Endothelial cell (in vitro differentiated cells): Measurements from ENCODE around the gene PSENEN. TPM values are rescaled to one million over a fixed set of nuclear protein-coding genes. Genes with fewer than 3 reads are reported as not detected.
A peak's percentile ranks its signal among the peaks of the same experiment; 100 is the strongest.

Source experiments
- DNase-seq: peaks from one replicate; pipeline ENCODE4 v3.0.0; 2021; ENCODE audit warnings: low spot score
- H3K27ac Mint-ChIP-seq: one replicate; pipeline ENCODE4 v1.8.0; 2021; ENCODE audit warnings: mixed read lengths, inconsistent platforms; ENCODE audit not compliant: unreplicated experiment
- H3K27me3 Mint-ChIP-seq: one replicate; pipeline ENCODE4 v1.8.0; 2021; ENCODE audit warnings: mild to moderate bottlenecking, moderate library complexity, mixed read lengths, inconsistent platforms; ENCODE audit not compliant: unreplicated experiment
- H3K36me3 Mint-ChIP-seq: one replicate; pipeline ENCODE4 v1.8.0; 2021; ENCODE audit warnings: mild to moderate bottlenecking, low read depth, mixed read lengths, inconsistent platforms; ENCODE audit not compliant: unreplicated experiment
- H3K4me1 Mint-ChIP-seq: one replicate; pipeline ENCODE4 v1.8.0; 2021; ENCODE audit warnings: mild to moderate bottlenecking, mixed read lengths, inconsistent platforms; ENCODE audit not compliant: unreplicated experiment
- H3K4me3 Mint-ChIP-seq: one replicate; pipeline ENCODE4 v1.8.0; 2021; ENCODE audit warnings: mild to moderate bottlenecking, mixed read lengths, inconsistent platforms; ENCODE audit not compliant: unreplicated experiment
- H3K9me3 Mint-ChIP-seq: one replicate; pipeline ENCODE4 v1.8.0; 2021; ENCODE audit warnings: mixed read lengths, inconsistent platforms; ENCODE audit not compliant: unreplicated experiment
- total RNA-seq: library from RNA; stranded (reverse); fragmentation: NEBNext Ultra II Directional; extraction: Animal tissue kit (Norgen Biotek cat#: 25700); gene quantifications from one replicate; pipeline ENCODE4 v1.2.1, GENCODE V29; 2021; ENCODE audit not compliant: unreplicated experiment
- TF ChIP-seq, protein P1 (sequence below): fragments of 200-600 bp; sonication (generic); IDR thresholded peaks from one replicate; pipeline ENCODE4 v1.5.0; 2021; ENCODE audit warnings: antibody characterized with exemption; ENCODE audit not compliant: unreplicated experiment

Gene PSENEN
- total RNA-seq, 1 donor from 2014 or later: 99.0 TPM

DNA sequence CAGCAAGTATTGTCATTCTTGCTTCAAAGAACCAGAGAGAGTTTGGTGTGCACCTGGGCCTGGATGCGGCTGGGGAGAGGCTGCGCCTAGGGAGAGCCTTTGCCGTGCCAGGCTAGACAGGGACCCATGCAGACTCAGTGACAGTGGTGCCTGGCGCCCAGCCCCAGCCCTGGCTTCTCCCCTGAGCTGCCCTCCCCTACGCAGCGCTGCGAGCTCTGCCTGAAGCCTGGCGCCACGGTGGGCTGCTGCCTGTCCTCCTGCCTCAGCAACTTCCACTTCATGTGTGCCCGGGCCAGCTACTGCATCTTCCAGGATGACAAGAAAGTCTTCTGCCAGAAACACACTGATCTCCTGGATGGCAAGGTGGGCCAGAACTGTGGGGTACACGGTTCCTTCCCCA is 15.7 kb upstream of the PSENEN start:
- peaks cover 19% of the 10 kb centered on the region for H3K27me3 Mint-ChIP-seq
- TF ChIP-seq, protein P1, sequence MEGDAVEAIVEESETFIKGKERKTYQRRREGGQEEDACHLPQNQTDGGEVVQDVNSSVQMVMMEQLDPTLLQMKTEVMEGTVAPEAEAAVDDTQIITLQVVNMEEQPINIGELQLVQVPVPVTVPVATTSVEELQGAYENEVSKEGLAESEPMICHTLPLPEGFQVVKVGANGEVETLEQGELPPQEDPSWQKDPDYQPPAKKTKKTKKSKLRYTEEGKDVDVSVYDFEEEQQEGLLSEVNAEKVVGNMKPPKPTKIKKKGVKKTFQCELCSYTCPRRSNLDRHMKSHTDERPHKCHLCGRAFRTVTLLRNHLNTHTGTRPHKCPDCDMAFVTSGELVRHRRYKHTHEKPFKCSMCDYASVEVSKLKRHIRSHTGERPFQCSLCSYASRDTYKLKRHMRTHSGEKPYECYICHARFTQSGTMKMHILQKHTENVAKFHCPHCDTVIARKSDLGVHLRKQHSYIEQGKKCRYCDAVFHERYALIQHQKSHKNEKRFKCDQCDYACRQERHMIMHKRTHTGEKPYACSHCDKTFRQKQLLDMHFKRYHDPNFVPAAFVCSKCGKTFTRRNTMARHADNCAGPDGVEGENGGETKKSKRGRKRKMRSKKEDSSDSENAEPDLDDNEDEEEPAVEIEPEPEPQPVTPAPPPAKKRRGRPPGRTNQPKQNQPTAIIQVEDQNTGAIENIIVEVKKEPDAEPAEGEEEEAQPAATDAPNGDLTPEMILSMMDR: no peak
- H3K9me3 Mint-ChIP-seq: no peaks in the 10 kb centered on the region
- H3K4me1 Mint-ChIP-seq: no peaks in the 10 kb centered on the region
- H3K4me3 Mint-ChIP-seq: peak overlapping the region; percentile 12
- no peak for DNase-seq
- H3K36me3 Mint-ChIP-seq: peaks cover 71% of the 10 kb centered on the region
- no peak overlapping the region for H3K27ac Mint-ChIP-seq

DNA sequence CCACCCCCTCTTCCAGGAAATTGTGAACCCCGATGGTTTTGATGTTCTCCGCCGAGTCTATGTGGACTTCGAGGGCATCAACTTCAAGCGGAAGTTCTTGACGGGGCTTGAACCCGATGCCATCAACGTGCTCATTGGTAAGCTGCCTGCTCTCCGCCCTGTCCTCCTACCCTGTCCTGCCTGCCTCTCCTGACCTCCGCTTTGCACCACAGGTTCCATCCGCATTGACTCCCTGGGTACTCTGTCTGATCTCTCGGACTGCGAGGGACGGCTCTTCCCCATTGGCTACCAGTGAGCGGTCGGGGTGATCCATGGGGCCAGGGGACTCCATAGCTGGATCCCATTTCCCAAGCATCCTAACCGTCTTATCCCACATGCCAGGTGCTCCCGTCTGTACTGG is 15.1 kb upstream of the PSENEN start:
- peaks cover 69% of the 10 kb centered on the region for H3K36me3 Mint-ChIP-seq
- TF ChIP-seq, protein P1: no peak
- no peak for DNase-seq

DNA sequence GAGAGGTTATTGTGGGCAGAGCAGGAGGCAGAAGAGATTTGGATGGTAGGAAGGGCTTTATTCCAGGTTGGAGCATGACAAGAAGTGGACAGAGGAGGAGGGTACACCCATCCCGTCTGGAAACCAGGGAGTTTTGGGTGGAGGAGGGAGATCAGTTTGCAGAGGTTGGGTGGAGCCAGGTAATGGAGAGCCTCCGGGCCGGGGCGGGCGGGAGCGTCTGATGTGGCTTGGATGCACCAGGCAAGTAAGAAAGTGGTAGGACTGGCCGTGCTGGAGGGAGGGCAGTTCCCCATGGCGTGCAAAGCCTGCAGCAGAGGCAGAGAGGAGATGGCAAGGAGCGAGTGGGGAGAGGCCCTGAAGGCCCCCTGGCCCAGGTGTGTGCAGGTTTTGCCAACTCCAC is 14.1 kb upstream of the PSENEN start:
- TF ChIP-seq, protein P1: no peak
- H3K27ac Mint-ChIP-seq: no peak overlapping the region
- no peak for DNase-seq
- no peaks in the 10 kb centered on the region for H3K4me1 Mint-ChIP-seq
- H3K4me3 Mint-ChIP-seq: peak overlapping the region; percentile 25
- peaks cover 24% of the 10 kb centered on the region for H3K27me3 Mint-ChIP-seq
- peaks cover 68% of the 10 kb centered on the region for H3K36me3 Mint-ChIP-seq
- no peaks in the 10 kb centered on the region for H3K9me3 Mint-ChIP-seq

More for the DNA sequence above, 15.1 kb upstream of the PSENEN start:
- Mint-ChIP-seq H3K4me1 (no peaks in the 10 kb centered on the region), H3K27ac (peak overlapping the region; percentile 9), H3K4me3 (peak overlapping the region; percentile 38), H3K9me3 (no peaks in the 10 kb centered on the region), H3K27me3 (peaks cover 21% of the 10 kb centered on the region)

DNA sequence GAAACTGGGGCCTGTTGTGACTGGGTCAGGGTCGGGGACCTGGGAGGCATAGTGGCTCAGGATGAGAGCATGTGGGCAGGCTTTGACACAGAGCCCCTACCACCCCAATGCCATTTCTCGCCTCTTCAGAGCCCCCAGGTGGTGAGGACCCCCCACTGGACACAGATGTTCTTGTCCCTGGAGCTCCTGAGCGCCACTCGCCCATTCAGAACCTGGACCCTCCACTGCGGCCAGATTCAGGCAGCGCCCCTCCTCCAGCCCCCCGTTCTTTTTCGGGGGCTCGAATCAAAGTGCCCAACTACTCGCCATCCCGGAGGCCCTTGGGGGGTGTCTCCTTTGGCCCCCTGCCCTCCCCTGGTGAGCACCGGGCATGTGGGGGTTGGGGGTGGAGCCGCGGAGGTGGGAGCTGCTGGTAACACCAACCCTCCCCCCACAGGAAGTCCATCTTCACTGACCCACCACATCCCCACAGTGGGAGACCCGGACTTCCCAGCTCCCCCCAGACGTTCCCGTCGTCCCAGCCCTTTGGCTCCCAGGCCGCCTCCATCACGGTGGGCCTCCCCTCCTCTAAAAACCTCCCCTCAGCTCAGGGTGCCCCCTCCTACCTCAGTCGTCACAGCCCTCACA is 13.6 kb upstream of the PSENEN start:
- Mint-ChIP-seq H3K9me3 (no peaks in the 10 kb centered on the region), H3K4me3 (peak overlapping the region; percentile 25), H3K27me3 (peaks cover 25% of the 10 kb centered on the region), H3K4me1 (no peaks in the 10 kb centered on the region), H3K36me3 (peaks cover 68% of the 10 kb centered on the region), H3K27ac (no peak overlapping the region)
- TF ChIP-seq, protein P1: no peak
- no peak for DNase-seq

DNA sequence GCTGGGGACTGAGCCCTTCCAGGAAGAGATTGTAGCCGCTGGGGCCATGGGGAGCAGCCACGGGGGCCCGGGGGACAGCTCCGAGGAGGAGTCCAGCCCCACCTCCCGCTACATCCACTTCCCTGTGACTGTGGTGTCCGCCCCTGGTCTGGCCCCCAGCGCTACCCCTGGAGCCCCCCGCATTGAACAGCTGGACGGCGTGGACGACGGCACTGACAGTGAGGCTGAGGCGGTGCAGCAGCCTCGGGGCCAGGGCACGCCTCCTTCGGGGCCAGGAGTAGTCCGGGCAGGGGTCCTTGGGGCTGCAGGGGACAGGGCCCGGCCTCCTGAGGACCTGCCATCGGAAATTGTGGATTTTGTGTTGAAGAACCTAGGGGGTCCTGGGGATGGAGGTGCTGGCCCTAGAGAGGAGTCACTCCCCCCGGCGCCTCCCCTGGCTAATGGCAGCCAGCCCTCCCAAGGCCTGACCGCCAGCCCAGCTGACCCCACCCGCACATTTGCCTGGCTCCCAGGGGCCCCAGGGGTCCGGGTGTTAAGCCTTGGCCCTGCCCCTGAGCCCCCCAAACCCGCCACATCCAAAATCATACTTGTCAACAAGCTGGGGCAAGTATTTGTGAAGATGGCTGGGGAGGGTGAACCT is 12.8 kb upstream of the PSENEN start:
- Mint-ChIP-seq H3K9me3 (no peaks in the 10 kb centered on the region), H3K27ac (no peak overlapping the region), H3K36me3 (peaks cover 64% of the 10 kb centered on the region), H3K4me3 (no peak overlapping the region), H3K27me3 (peaks cover 25% of the 10 kb centered on the region), H3K4me1 (no peaks in the 10 kb centered on the region)
- no peak for DNase-seq
- TF ChIP-seq, protein P1: no peak
